HG02885 (cell line): ENCODE measurements around the gene CAMKK1.
"Not testable (repeated sequence)": the region's sequence is repeated elsewhere in the genome, so short reads cannot be mapped to it uniquely, and the experiment has no call there.

Experiments
- ATAC-seq: cut with Tn5 transposase; IDR thresholded peaks from one replicate; pipeline ENCODE4 v1.9.1; 2021; ENCODE audit warnings: mild to moderate bottlenecking; ENCODE audit not compliant: unreplicated experiment, poor library complexity

The CAMKK1 gene

GRCh38 chr17:3848229-3848835 is 44.5 kb downstream of the CAMKK1 start:
- no peak for ATAC-seq

- no peak for ATAC-seq
Measured at GRCh38 chr17:3847165-3847670, 45.6 kb downstream of the CAMKK1 start.

DNA sequence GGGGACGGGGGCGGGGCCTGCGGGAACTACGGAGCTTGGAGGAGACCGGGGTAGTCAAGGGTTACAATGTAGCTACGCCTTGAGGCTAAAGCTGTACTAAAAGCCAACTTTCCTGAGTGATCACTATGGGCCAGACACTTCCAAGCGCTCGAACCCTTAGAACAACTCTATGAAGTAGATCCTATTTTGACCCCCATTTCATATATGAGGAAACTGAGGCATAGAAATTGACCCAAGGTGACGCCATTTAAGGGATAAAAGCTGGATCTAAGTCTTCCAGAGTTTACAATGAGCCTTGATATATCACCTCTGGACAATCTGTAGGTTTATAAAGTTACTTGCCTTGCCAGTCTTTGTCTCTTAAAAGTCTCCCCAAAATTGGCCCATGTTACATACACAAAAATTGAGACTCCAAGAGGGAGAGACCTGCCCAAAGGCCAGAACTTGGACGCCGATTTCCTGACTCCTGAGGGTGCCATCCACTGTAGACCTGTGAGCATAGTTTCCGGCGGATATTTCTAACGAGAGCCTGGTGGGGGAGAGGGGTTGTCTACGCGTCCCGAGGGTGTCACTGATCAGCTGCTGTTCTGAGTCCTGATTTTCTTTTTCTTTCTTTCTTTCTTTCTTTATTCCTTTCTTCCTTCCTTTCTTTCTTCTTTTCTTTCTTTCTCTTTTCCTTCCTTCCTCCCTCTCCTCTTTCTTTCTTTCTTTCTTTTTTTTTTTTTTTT is 46.3 kb downstream of the CAMKK1 start:
- no peak for ATAC-seq

GRCh38 chr17:3845621-3846436 is 47.0 kb downstream of the CAMKK1 start, which contains the start of gene NCBP3:
Gene NCBP3 (minus strand): TSS chr17:3846246. CDS start chr17:3846223, 23 bp downstream.
- peak; percentile 97 for ATAC-seq

- peak; percentile 20 for ATAC-seq
Measured at GRCh38 chr17:3845291-3845620, 47.6 kb downstream of the CAMKK1 start.

- ATAC-seq, result not testable (repeated sequence)
Measured at GRCh38 chr17:3844556-3844955, 48.3 kb downstream of the CAMKK1 start.

GRCh38 chr17:3843935-3844516 is 48.8 kb downstream of the CAMKK1 start:
- no peak for ATAC-seq

GRCh38 chr17:3838206-3838605 is 54.6 kb downstream of the CAMKK1 start:
- no peak for ATAC-seq

DNA sequence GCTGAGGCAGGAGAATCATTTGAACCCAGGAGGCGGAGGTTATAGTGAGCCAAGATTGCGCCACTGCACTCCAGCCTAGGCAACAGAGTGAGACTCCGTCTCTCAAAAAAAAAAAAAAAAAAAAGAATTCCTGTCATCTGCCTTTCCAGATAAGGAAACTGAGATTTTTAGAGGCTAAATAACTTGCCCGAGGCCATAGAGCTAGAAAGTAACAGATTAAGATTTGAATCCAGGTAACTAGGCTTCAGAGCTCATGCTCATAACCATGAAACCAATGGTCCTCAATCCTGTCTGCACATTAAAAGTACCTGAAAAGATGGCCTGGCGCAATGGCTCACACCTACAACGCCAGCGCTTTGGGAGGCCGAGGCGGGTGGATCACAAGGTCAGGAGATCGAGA is 56.3 kb downstream of the CAMKK1 start:
- ATAC-seq, result no peak

GRCh38 chr17:3835410-3836229 is 57.2 kb downstream of the CAMKK1 start:
- no peak for ATAC-seq

- ATAC-seq, result no peak
Measured at GRCh38 chr17:3834811-3835210, 58.0 kb downstream of the CAMKK1 start.

GRCh38 chr17:3828852-3829232 is 64.0 kb downstream of the CAMKK1 start:
- no peak for ATAC-seq

GRCh38 chr17:3828151-3828851 is 64.6 kb downstream of the CAMKK1 start:
- no peak for ATAC-seq

- no peak for ATAC-seq
Measured at GRCh38 chr17:3827124-3827773, 65.6 kb downstream of the CAMKK1 start.

- no peak for ATAC-seq
Measured at GRCh38 chr17:3826191-3826590, 66.7 kb downstream of the CAMKK1 start.

- no peak for ATAC-seq
Measured at GRCh38 chr17:3821101-3821500, 71.8 kb downstream of the CAMKK1 start.

DNA sequence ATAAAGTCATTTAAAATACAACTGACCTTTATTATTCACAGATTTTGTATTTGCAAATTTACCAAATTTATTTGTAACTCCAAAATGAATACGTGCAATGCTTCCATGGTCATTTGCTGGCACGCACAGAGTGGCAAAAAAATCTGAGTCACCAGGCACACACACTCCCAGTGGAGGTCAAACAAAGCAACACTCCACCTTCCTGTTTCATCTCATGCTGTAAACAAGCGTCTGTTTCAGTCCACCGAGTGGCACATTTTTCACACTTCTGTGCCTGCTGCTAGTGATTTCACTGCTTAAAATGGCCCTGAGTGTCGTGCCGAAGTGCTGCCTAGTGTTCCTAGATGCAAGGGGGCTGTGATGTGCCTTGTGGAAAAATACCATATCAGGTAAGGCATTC is 74.1 kb downstream of the CAMKK1 start:
- no peak for ATAC-seq

- ATAC-seq, result no peak
Measured at GRCh38 chr17:3817851-3818605, 74.8 kb downstream of the CAMKK1 start.
